HG02610 (cell line): ENCODE data around the gene SUCLG2.

Source experiments
- ATAC-seq: cut with Tn5 transposase; IDR thresholded peaks from one replicate; pipeline ENCODE4 v1.9.1; 2021; ENCODE audit warnings: mild to moderate bottlenecking, moderate library complexity; ENCODE audit not compliant: unreplicated experiment

Gene SUCLG2

DNA sequence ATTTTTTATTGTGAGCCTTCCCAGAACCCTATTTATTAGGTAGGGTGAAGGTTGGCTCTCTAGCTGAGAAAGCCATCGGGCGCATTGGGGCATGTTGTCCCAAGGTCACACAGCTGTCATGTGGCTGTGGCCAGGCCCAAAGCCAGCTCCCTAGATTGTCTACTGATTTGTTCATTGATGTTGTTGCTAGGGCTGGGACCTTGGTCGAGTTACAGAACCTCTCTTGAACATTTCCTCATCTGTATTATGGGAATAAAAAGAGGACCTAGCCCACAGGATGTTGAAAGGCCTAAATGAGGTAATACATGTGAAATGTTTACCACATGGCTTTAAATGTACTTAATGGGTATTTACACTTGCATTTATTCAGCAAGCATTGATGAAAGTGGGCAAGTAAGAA lies 252.5 kb downstream of the SUCLG2 start:
- ATAC-seq, result no peak

DNA sequence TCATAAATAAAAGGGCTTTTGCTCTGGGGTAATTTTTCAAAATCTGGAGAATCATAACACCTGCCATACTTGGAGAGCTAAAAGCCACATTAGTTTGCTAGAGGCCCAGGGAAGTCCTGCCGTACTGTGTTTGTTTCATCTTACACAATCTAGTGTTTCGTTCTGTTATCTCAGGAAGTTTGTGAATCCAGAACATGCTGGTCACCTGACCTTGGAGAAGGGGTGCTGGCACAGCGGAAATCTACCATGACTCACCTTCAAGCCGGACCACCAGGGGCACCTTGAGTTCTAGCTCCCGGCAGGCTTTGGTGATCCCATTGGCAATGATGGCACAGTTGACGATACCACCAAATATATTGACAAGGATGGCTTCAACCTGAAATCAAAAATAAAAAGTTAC lies 253.9 kb downstream of the SUCLG2 start:
- no peak for ATAC-seq

- peak; percentile 92 for ATAC-seq
Measured at GRCh38 chr3:67389176-67389575, 265.2 kb downstream of the SUCLG2 start.

GRCh38 chr3:67388738-67389137 lies 265.7 kb downstream of the SUCLG2 start:
- ATAC-seq, result peak; percentile 3

- peak; percentile 39 for ATAC-seq
Measured at GRCh38 chr3:67386451-67386850, 268.0 kb downstream of the SUCLG2 start.

DNA sequence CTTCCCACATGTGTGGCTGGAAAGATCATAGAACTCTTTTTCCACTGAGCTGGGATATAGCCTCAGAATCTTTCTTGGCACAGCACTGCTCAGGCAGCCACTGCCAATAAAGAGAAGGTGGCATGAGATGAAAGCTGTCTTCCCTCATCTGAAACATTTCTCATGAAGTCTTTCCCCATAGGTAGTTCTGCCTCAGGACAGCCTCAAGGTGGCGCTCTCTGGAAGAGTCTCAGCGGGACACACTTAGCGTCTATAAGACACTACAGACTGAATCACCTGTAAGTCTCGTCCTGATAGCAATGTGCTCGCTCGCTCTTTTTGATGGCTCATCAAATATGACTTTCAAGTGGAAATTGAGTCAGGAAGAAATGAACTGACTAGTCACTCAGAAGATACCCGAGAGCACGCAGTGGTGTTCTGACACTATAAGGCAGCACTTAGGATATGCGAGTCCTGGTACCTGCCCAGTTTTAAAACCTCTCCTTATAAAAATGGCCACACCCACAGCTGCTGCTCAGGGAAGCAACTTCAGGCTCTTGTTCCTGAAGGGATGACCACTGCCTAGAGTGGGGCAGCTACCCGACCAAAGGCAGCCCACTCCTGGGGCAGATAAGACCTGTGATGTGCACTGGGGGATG lies 269.5 kb downstream of the SUCLG2 start:
- no peak for ATAC-seq

DNA sequence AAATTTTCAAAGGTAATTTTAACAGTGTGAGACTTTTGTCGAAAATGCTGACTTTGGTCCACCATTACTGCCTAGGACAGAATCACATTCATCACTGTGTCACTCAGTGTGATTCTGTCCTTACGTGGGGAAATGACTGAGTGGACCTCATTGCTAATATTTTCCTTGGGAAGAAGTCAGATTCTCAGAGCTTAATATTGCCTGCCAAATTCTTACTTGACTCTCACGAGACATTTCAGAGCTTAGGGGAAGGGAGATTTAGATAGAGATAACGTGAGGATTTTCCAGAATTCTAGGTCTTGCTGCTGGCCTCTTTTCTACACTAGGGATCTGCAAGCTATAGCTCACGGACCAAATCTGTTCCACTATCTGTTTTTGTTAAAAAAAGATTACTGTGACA lies 270.4 kb downstream of the SUCLG2 start:
- no peak for ATAC-seq

DNA sequence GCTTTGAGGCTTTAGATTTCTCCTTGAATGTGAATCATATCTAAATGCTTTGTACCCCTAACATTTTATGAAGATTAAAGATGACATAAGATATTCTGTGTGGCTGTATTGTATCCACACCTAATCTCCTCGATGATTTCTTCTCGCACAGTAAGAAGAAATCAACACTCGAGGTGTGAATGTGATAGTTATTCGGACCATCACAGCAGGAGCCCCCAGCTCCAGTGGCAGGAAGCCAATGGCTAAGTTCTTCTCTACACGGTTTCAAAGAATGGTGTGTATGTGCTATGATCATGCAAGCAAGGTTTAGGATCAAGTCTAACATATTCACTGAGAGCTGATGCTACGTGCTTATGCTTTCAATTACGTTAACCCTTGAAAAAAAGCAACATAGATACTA lies 271.0 kb downstream of the SUCLG2 start:
- ATAC-seq, result no peak

DNA sequence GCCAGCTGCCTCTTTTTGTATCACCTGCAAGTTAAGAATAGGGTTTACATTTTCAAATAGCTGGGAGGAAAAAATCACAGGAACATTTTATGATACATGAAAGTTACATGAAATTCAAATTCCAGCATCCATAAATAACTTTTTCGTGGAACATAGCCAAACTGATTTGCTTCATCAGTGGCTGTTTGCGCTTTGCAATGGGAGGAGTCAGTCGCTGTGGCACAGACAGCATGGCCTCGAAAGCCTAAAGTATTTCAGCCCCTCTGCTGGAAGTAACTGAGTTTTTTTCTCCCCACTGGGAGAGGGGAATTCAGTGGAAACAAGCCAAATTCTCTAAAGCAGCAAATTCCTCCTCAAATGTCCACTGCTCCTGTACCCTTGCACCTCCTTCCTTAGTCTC lies 271.9 kb downstream of the SUCLG2 start:
- no peak for ATAC-seq

GRCh38 chr3:67381667-67382272 lies 272.6 kb downstream of the SUCLG2 start:
- ATAC-seq, result no peak

GRCh38 chr3:67380118-67380517 lies 274.3 kb downstream of the SUCLG2 start:
- no peak for ATAC-seq

- no peak for ATAC-seq
Measured at GRCh38 chr3:67377299-67377698, 277.1 kb downstream of the SUCLG2 start.

- ATAC-seq, result no peak
Measured at GRCh38 chr3:67376416-67376815, 278.0 kb downstream of the SUCLG2 start.

- no peak for ATAC-seq
Measured at GRCh38 chr3:67375976-67376375, 278.4 kb downstream of the SUCLG2 start.

- peak; percentile 47 for ATAC-seq
Measured at GRCh38 chr3:67362686-67363085, 291.7 kb downstream of the SUCLG2 start.

- no peak for ATAC-seq
Measured at GRCh38 chr3:67361770-67362169, 292.6 kb downstream of the SUCLG2 start.

DNA sequence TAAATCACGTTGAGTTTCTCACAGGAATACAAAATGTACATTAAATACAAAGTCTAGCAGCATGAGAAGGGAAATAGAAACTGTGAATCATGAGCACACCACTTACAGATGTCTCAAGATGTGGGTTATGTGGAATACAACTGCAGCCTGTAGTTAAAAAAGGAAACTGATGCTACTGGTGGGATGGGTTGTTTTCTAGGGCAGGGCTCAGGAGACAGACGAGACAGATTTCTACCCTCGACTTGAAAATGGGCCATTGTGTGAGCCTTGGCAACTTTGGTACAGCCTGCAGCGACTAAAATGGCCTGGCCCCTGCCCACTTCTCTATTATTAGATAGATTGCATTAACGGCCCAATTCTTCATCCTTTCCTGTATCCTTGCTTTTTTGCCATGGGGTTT lies 293.1 kb downstream of the SUCLG2 start:
- no peak for ATAC-seq

DNA sequence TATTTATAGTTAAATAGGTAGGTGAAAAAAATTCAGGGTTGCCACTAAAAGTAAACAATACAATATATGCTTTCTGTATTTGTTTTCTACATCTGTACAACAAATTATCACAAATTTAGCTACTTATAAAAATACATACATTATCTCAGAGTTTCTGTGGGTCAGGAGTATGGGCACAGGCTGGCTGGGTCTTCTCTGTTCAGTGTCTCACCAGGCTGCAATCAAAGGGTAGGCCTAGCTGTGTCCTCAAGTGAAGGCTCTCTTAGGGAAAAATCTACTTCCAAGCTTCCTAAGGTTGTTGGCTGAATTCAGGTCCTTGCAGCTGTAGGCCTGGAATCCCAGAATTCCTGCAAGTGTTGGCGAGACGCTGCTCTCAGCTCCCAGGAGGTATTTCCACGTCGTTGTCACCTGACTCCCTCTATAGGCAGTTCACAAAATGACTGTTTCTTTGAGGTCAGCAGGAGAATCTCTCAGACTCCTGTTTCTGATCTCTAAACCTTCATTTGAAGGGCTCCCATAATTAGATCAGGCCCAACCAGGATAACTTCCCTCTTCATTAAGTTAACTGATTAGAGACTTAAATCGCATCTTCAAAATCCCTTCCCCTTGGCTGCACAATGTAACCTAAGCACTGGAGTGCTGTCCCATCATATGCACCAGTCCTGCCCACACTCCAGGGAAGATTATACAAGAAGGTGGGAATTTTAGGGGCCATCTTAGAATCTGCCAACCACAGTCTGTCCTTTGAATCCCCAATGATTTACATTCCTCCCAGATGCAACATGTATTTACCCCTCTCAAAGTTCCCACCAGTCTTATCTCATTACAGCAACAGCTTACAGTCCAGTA lies 296.6 kb downstream of the SUCLG2 start:
- ATAC-seq, result peak; percentile 67

GRCh38 chr3:67349551-67350174 lies 304.7 kb downstream of the SUCLG2 start:
- ATAC-seq, result peak; percentile 99

- ATAC-seq, result no peak
Measured at GRCh38 chr3:67346081-67346480, 308.3 kb downstream of the SUCLG2 start.

DNA sequence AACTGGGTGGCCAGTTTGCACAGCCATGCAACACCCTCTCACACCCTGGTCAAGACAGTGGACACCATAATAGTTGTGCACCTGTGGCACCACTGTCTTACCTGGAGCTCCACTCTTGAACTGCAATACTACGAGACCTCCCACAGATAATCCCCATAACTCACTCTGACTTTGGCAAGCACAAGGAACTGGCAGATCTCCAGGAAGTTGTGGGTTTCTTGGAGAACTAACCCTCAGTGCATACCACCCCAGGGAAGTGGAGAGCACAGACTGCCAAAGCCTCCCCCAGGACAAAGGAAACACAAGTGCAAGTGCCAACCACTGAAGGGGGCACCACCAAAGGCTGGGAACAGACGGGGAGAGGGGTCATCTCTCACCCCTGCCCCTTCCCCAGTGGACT lies 318.6 kb downstream of the SUCLG2 start:
- ATAC-seq, result no peak

DNA sequence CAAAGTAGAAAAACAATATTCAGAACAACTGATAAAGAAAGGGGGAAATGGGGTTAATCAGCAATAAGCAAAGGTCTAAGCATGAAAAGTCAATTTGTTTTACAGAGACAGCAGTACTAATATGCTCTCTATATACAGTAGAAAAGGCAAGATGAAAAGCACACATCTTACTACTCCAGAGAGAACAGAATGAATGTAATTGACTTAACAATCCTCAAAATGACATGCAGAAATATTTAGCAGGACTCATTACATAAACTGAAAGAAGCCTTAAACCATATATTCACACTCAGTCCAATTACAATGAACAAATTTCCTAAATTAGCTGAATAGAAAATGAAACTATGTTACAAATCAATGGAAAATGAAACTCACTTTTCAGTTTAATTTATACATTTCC lies 319.8 kb downstream of the SUCLG2 start:
- no peak for ATAC-seq
